ENCODE data around the gene SYNDIG1. TPM values are rescaled to one million over a fixed set of nuclear protein-coding genes. Genes with fewer than 3 reads are reported as not detected.

SYNDIG1 gene
- total and polyA plus RNA-seq, 2 donors = 1.7 to 2.2 TPM

- H3K4me1 ChIP-seq (ENCODE audit: insufficient read depth) = no peaks in the 10 kb centered on the region
- DNase-seq (ENCODE audit: extremely low spot score) = no peak
- WGBS = 85% methylated on average over 19 of the region's 19 CpGs
- H3K27ac ChIP-seq (ENCODE audit: low read depth) = no peak overlapping the region
- H3K4me3 ChIP-seq (ENCODE audit: low read depth, low read length) = no peak overlapping the region
- no peaks in the 10 kb centered on the region for H3K36me3 ChIP-seq (ENCODE audit: insufficient read depth)
These were observed 73.7 kb downstream of the SYNDIG1 start for GRCh38 chr20:24543168-24543567.

GRCh38 chr20:24543741-24544140, 74.3 kb downstream of the SYNDIG1 start:
- WGBS = 89% methylated on average over 6 of the region's 6 CpGs

GRCh38 chr20:24544371-24544770, 74.9 kb downstream of the SYNDIG1 start:
- Histone ChIP-seq H3K4me3 (ENCODE audit: low read depth, low read length) (no peak overlapping the region), H3K27ac (ENCODE audit: low read depth) (no peak overlapping the region), H3K4me1 (ENCODE audit: insufficient read depth) (no peaks in the 10 kb centered on the region), H3K36me3 (ENCODE audit: insufficient read depth) (no peaks in the 10 kb centered on the region)
- 77% methylated on average over 7 of the region's 7 CpGs for WGBS
- DNase-seq (ENCODE audit: extremely low spot score) = no peak

More at GRCh38 chr20:24543741-24544140, 74.3 kb downstream of the SYNDIG1 start:
- H3K4me3 ChIP-seq (ENCODE audit: low read depth, low read length) = no peak overlapping the region
- H3K36me3 ChIP-seq (ENCODE audit: insufficient read depth) = no peaks in the 10 kb centered on the region
- no peak for DNase-seq (ENCODE audit: extremely low spot score)
- no peak overlapping the region for H3K27ac ChIP-seq (ENCODE audit: low read depth)
- no peaks in the 10 kb centered on the region for H3K4me1 ChIP-seq (ENCODE audit: insufficient read depth)

- WGBS = 86% methylated on average over 11 of the region's 11 CpGs
- no peak overlapping the region for H3K27ac ChIP-seq (ENCODE audit: low read depth)
- no peak for DNase-seq (ENCODE audit: extremely low spot score)
These were observed 75.7 kb downstream of the SYNDIG1 start for GRCh38 chr20:24545168-24545567.

GRCh38 chr20:24546232-24546892, 76.9 kb downstream of the SYNDIG1 start:
- DNase-seq (ENCODE audit: extremely low spot score) = no peak
- Histone ChIP-seq H3K27ac (ENCODE audit: low read depth) (no peak overlapping the region), H3K36me3 (ENCODE audit: insufficient read depth) (no peaks in the 10 kb centered on the region), H3K4me3 (ENCODE audit: low read depth, low read length) (no peak overlapping the region), H3K4me1 (ENCODE audit: insufficient read depth) (no peaks in the 10 kb centered on the region)
- 91% methylated on average over 2 of the region's 2 CpGs for WGBS

More at GRCh38 chr20:24545168-24545567, 75.7 kb downstream of the SYNDIG1 start:
- no peak overlapping the region for H3K4me3 ChIP-seq (ENCODE audit: low read depth, low read length)
- H3K36me3 ChIP-seq (ENCODE audit: insufficient read depth) = no peaks in the 10 kb centered on the region
- H3K4me1 ChIP-seq (ENCODE audit: insufficient read depth) = no peaks in the 10 kb centered on the region

GRCh38 chr20:24547967-24548366, 78.5 kb downstream of the SYNDIG1 start:
- H3K4me3 ChIP-seq (ENCODE audit: low read depth, low read length) = no peak overlapping the region
- H3K36me3 ChIP-seq (ENCODE audit: insufficient read depth) = no peaks in the 10 kb centered on the region
- H3K27ac ChIP-seq (ENCODE audit: low read depth) = no peak overlapping the region
- DNase-seq (ENCODE audit: extremely low spot score) = no peak
- 80% methylated on average over 10 of the region's 10 CpGs for WGBS
- H3K4me1 ChIP-seq (ENCODE audit: insufficient read depth) = no peaks in the 10 kb centered on the region

GRCh38 chr20:24559114-24559732, 89.8 kb downstream of the SYNDIG1 start:
- Histone ChIP-seq H3K4me1 (ENCODE audit: insufficient read depth) (no peaks in the 10 kb centered on the region), H3K27ac (ENCODE audit: low read depth) (no peak overlapping the region), H3K36me3 (ENCODE audit: insufficient read depth) (no peaks in the 10 kb centered on the region), H3K4me3 (ENCODE audit: low read depth, low read length) (no peak overlapping the region)
- WGBS = 74% methylated on average over 2 of the region's 2 CpGs
- no peak for DNase-seq (ENCODE audit: extremely low spot score)

- H3K27ac ChIP-seq (ENCODE audit: low read depth) = no peak overlapping the region
- WGBS = 57% methylated on average over 5 of the region's 5 CpGs
These were observed 91.4 kb downstream of the SYNDIG1 start for GRCh38 chr20:24560571-24561491.

GRCh38 chr20:24565835-24566351, 96.5 kb downstream of the SYNDIG1 start:
- 61% methylated on average over 2 of the region's 2 CpGs for WGBS

More at GRCh38 chr20:24560571-24561491, 91.4 kb downstream of the SYNDIG1 start:
- Histone ChIP-seq H3K36me3 (ENCODE audit: insufficient read depth) (no peaks in the 10 kb centered on the region), H3K4me3 (ENCODE audit: low read depth, low read length) (no peak overlapping the region), H3K4me1 (ENCODE audit: insufficient read depth) (no peaks in the 10 kb centered on the region)
- no peak for DNase-seq (ENCODE audit: extremely low spot score)

GRCh38 chr20:24566656-24567055, 97.2 kb downstream of the SYNDIG1 start:
- no peaks in the 10 kb centered on the region for H3K4me1 ChIP-seq (ENCODE audit: insufficient read depth)
- WGBS = 74% methylated on average over 7 of the region's 7 CpGs
- no peak overlapping the region for H3K4me3 ChIP-seq (ENCODE audit: low read depth, low read length)
- no peaks in the 10 kb centered on the region for H3K36me3 ChIP-seq (ENCODE audit: insufficient read depth)
- no peak for DNase-seq (ENCODE audit: extremely low spot score)
- H3K27ac ChIP-seq (ENCODE audit: low read depth) = no peak overlapping the region

More at GRCh38 chr20:24565835-24566351, 96.5 kb downstream of the SYNDIG1 start:
- no peak overlapping the region for H3K27ac ChIP-seq (ENCODE audit: low read depth)
- H3K4me3 ChIP-seq (ENCODE audit: low read depth, low read length) = no peak overlapping the region
- DNase-seq (ENCODE audit: extremely low spot score) = no peak
- H3K4me1 ChIP-seq (ENCODE audit: insufficient read depth) = no peaks in the 10 kb centered on the region
- no peaks in the 10 kb centered on the region for H3K36me3 ChIP-seq (ENCODE audit: insufficient read depth)

GRCh38 chr20:24567508-24567907, 98.1 kb downstream of the SYNDIG1 start:
- DNase-seq (ENCODE audit: extremely low spot score) = no peak
- Histone ChIP-seq H3K36me3 (ENCODE audit: insufficient read depth) (no peaks in the 10 kb centered on the region), H3K4me3 (ENCODE audit: low read depth, low read length) (no peak overlapping the region), H3K4me1 (ENCODE audit: insufficient read depth) (no peaks in the 10 kb centered on the region), H3K27ac (ENCODE audit: low read depth) (no peak overlapping the region)
- 80% methylated on average over 5 of the region's 5 CpGs for WGBS

GRCh38 chr20:24568842-24569241, 99.4 kb downstream of the SYNDIG1 start:
- 81% methylated on average over 8 of the region's 8 CpGs for WGBS
- no peaks in the 10 kb centered on the region for H3K36me3 ChIP-seq (ENCODE audit: insufficient read depth)
- H3K4me3 ChIP-seq (ENCODE audit: low read depth, low read length) = no peak overlapping the region
- H3K4me1 ChIP-seq (ENCODE audit: insufficient read depth) = no peaks in the 10 kb centered on the region
- no peak for DNase-seq (ENCODE audit: extremely low spot score)
- H3K27ac ChIP-seq (ENCODE audit: low read depth) = no peak overlapping the region

GRCh38 chr20:24571159-24571558, 101.7 kb downstream of the SYNDIG1 start:
- no peak for DNase-seq (ENCODE audit: extremely low spot score)
- H3K4me1 ChIP-seq (ENCODE audit: insufficient read depth) = no peaks in the 10 kb centered on the region
- WGBS = 73% methylated on average over 2 of the region's 2 CpGs
- no peak overlapping the region for H3K27ac ChIP-seq (ENCODE audit: low read depth)
- no peak overlapping the region for H3K4me3 ChIP-seq (ENCODE audit: low read depth, low read length)
- no peaks in the 10 kb centered on the region for H3K36me3 ChIP-seq (ENCODE audit: insufficient read depth)

Measured in urinary bladder (tissue), 4 donors.